ENCODE measurements around the gene ZNF138.

- TF ChIP-seq GATA2 (IDR thresholded peaks at IDR 0.05; ENCODE audit: low read depth, low read length) = no peak
- TF ChIP-seq GATA3 (IDR thresholded peaks at IDR 0.05; ENCODE audit: low read depth, low read length) = no peak
Measured at GRCh38 chr7:64838691-64839090, 44.5 kb downstream of the ZNF138 start.
